Adrenal gland (tissue), 5 donors: Measurements from ENCODE around the gene MYMK.

ENCODE experiments used
- CTCF ChIP-seq, 6 experiments: fragments of 450-650 bp in 4 of 6; fragments of 200-600 bp in 2 of 6; sonication (generic) in 1 of 6; IDR thresholded peaks; 1 replicate in 5 of 6; 2 replicates in 1 of 6; pipeline versions ENCODE4 v1.5.1 to v1.8.0; 2016 to 2021; ENCODE audit warnings: antibody characterized with exemption in 6 of 6, mild to moderate bottlenecking in 2 of 6, moderate library complexity in 1 of 6
- POLR2A ChIP-seq, 2 donors: fragments of 450-650 bp; IDR thresholded peaks; one replicate each; pipeline ENCODE4 v1.6.1; 2017; ENCODE audit warnings: antibody characterized with exemption in 2 of 2, mild to moderate bottlenecking in 2 of 2, moderate library complexity in 1 of 2
- donor health status: DM: no; HTN: no; CAD: no.

DNA sequence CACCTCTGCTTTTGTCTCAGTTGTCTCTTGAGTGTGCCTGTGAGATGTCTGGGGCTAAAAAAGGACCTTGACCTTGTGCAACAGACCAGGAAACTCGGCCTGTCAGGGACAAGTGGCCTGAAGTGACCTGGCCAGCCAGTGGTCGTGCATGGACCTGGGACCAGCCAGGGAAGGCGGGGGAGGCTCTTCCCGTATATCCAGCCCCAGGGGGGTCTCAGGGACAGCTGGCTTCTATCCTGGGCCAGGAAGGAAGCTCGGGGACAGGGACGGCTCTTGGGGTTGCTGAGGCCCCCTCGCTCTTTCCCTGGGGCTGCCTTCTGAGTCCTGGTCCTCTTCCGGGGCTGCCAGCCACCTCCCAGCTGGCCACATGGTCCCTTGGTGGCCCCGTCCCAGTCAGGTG is 6.5 kb upstream of the MYMK start:
- TF ChIP-seq CTCF (IDR thresholded peaks at IDR 0.05) (no peak), POLR2A (IDR thresholded peaks at IDR 0.05) (no peak)
